IMR-90 (cell line): ENCODE results near the gene CMIP. TPM values are rescaled to one million over a fixed set of nuclear protein-coding genes. Genes with fewer than 3 reads are reported as not detected.

Experiments
- ATAC-seq: fragments of 200-7000 bp; cut with Tn5 transposase; 2 replicates; pipeline ENCODE4 v1.9.1; 2020; ENCODE audit warnings: low read depth, mild to moderate bottlenecking, moderate library complexity
- BruUV-seq: library from RNA; stranded (reverse); fragments of 400-500 nt; replicated peaks from 2 replicates; lab custom pipeline; 2021; lab: Mats Ljungman, UMichigan
- CTCF ChIA-PET: fragments of 300-600 bp; formaldehyde crosslinking; extraction: SDS; loops from one replicate; lab custom pipeline; 2021; ENCODE audit warnings: antibody characterized with exemption; lab: Yijun Ruan, JAX
- POLR2A ChIA-PET: fragments of 300-600 bp; sonication (Branson Sonifier 250); formaldehyde crosslinking; loops from one replicate; lab custom pipeline; 2022; ENCODE audit warnings: antibody characterized with exemption; ENCODE audit not compliant: unreplicated experiment; lab: Charles Lee
- DNase-seq: peaks from one replicate; pipeline ENCODE4 v3.0.0; 2013
- H2AFZ ChIP-seq: replicated peaks from 2 replicates; pipeline ENCODE3; 2013; ENCODE audit warnings: low read length, mild to moderate bottlenecking; ENCODE audit not compliant: poor library complexity
- H2AK5ac ChIP-seq: 2 replicates; pipeline ENCODE4 v1.6.1; 2013; ENCODE audit warnings: low read depth, low read length, inconsistent platforms
- H2AK9ac ChIP-seq: replicated peaks from 2 replicates; pipeline ENCODE3; 2013; ENCODE audit warnings: mild to moderate bottlenecking, low read depth, low read length, moderate library complexity; ENCODE audit not compliant: poor library complexity
- H2BK120ac ChIP-seq: 2 replicates; pipeline ENCODE4 v1.6.1; 2013; ENCODE audit warnings: low read depth, low read length, inconsistent platforms
- H2BK15ac ChIP-seq: 3 replicates; pipeline ENCODE4 v1.6.1; 2013; ENCODE audit warnings: low read depth, low read length, inconsistent platforms
- H2BK20ac ChIP-seq: 2 replicates; pipeline ENCODE4 v1.6.1; 2013; ENCODE audit warnings: low read depth, mild to moderate bottlenecking, inconsistent platforms, low read length, moderate library complexity
- H2BK5ac ChIP-seq: 2 replicates; pipeline ENCODE4 v1.6.1; 2013; ENCODE audit warnings: mild to moderate bottlenecking, low read depth, low read length, inconsistent platforms; ENCODE audit not compliant: poor library complexity, severe bottlenecking
- H3K14ac ChIP-seq: replicated peaks from 2 replicates; pipeline ENCODE4 v1.6.1; 2013; ENCODE audit warnings: low read depth, low read length, inconsistent platforms
- H3K18ac ChIP-seq: 2 replicates; pipeline ENCODE4 v1.6.1; 2013; ENCODE audit warnings: low read depth, low read length, control low read depth
- H3K23ac ChIP-seq: 2 replicates; pipeline ENCODE4 v1.6.1; 2013; ENCODE audit warnings: low read depth, low read length, inconsistent platforms
- H3K27ac ChIP-seq: 2 replicates; pipeline ENCODE4 v1.5.1; 2013; ENCODE audit warnings: mild to moderate bottlenecking, control low read depth, low read length; ENCODE audit not compliant: insufficient read depth
- H3K27me3 ChIP-seq: 2 replicates; pipeline ENCODE4 v1.6.1; 2013; ENCODE audit warnings: low read length; ENCODE audit not compliant: control insufficient read depth, insufficient read depth
- H3K36me3 ChIP-seq: 2 replicates; pipeline ENCODE4 v1.6.1; 2013; ENCODE audit warnings: low read length, mixed read lengths; ENCODE audit not compliant: control insufficient read depth, insufficient read depth
- H3K4ac ChIP-seq: 2 replicates; pipeline ENCODE4 v1.6.1; 2013; ENCODE audit warnings: low read depth, low read length, inconsistent platforms
- H3K4me1 ChIP-seq: 2 replicates; pipeline ENCODE4 v1.6.1; 2013; ENCODE audit warnings: low read length, mixed read lengths; ENCODE audit not compliant: control insufficient read depth, insufficient read depth
- H3K4me2 ChIP-seq: 2 replicates; pipeline ENCODE4 v1.6.1; 2013; ENCODE audit warnings: low read depth, mild to moderate bottlenecking, control low read depth, low read length, moderate library complexity
- H3K4me3 ChIP-seq: 2 replicates; pipeline ENCODE4 v1.5.1; 2013; ENCODE audit warnings: low read depth, mild to moderate bottlenecking, control low read depth, low read length, moderate library complexity; ENCODE audit not compliant: insufficient read depth
- H3K56ac ChIP-seq: 2 replicates; pipeline ENCODE4 v1.6.1; 2013; ENCODE audit warnings: low read length, inconsistent platforms; ENCODE audit not compliant: insufficient read depth; ENCODE audit errors: extremely low read depth
- H3K79me1 ChIP-seq, 2 experiments: 2 replicates each; pipeline ENCODE4 v1.6.1; 2013; ENCODE audit warnings: low read length in 2 of 2, inconsistent platforms in 1 of 2, low read depth in 1 of 2
- H3K9ac ChIP-seq: 2 replicates; pipeline ENCODE4 v1.6.1; 2013; ENCODE audit warnings: low read depth, low read length, control low read depth
- H3K9me1 ChIP-seq: 2 replicates; pipeline ENCODE4 v1.6.1; 2013; ENCODE audit warnings: low read length, inconsistent platforms; ENCODE audit not compliant: insufficient read depth
- H3K9me3 ChIP-seq: 2 replicates; pipeline ENCODE4 v1.6.1; 2013; ENCODE audit warnings: low read length; ENCODE audit not compliant: control insufficient read depth, insufficient read depth
- H4K20me1 ChIP-seq: 2 replicates; pipeline ENCODE4 v1.6.1; 2013; ENCODE audit warnings: low read length, inconsistent platforms; ENCODE audit not compliant: insufficient read depth
- H4K5ac ChIP-seq: 2 replicates; pipeline ENCODE4 v1.6.1; 2013; ENCODE audit warnings: mild to moderate bottlenecking, low read depth, low read length, control low read depth
- H4K8ac ChIP-seq, 2 experiments: 2 replicates each; pipeline ENCODE4 v1.6.1; 2013; ENCODE audit warnings: low read depth in 2 of 2, low read length in 2 of 2, control low read depth in 1 of 2, inconsistent platforms in 1 of 2
- H4K91ac ChIP-seq: 2 replicates; pipeline ENCODE4 v1.6.1; 2013; ENCODE audit warnings: low read depth, low read length, inconsistent platforms; ENCODE audit not compliant: insufficient read depth
- MAFK ChIP-seq: IDR thresholded peaks from 2 replicates; pipeline ENCODE4 v1.6.1; 2012; ENCODE audit warnings: low read depth, low read length, improper control_type of control experiment
- WGBS, 2 experiments: methylation state at CpG; one replicate each; pipeline versions ENCODE4 v1.1.5 to v1.1.7; 2013; ENCODE audit warnings: missing lambda C conversion rate in 2 of 2; ENCODE audit not compliant: insufficient read length in 1 of 2; ENCODE audit errors: extremely low coverage in 2 of 2; 5-methylcytosine and 5-hydroxymethylcytosine counted together
- dilution Hi-C: fragments of 300-500 bp; cut with HindIII; formaldehyde crosslinking; loops from one replicate; pipeline ENCODE4 v1.14.3; 2018; ENCODE audit warnings: low sequenced_read_pairs; ENCODE audit not compliant: unreplicated experiment
- in situ Hi-C: fragments of 300-500 bp; cut with MboI; formaldehyde crosslinking; loops from 3 replicates; pipeline ENCODE4 v1.14.3; 2019; ENCODE audit warnings: low sequenced_read_pairs, inconsistent platforms, mixed read lengths
- intact Hi-C: fragments of 100-400 bp; cut with micrococcal nuclease; formaldehyde crosslinking; loops from 2 replicates; pipeline ENCODE4 v1.10.0; 2022
- polyA plus RNA-seq, 3 experiments: library from polyadenylated mRNA; depleted of rRNA; stranded (reverse); fragments of >200 nt; gene quantifications; 2 replicates each; pipeline ENCODE4 v1.2.3, GENCODE V29; 2012; ENCODE audit warnings: low replicate concordance in 1 of 3
- total RNA-seq: library from RNA; depleted of rRNA; stranded (reverse); fragments of >200 nt; gene quantifications from 2 replicates; pipeline ENCODE4 v1.2.3, GENCODE V29; 2012
- TF ChIP-seq, protein P1 (sequence below): conservative IDR thresholded peaks from 2 replicates; pipeline ENCODE4 v1.5.1; 2012; ENCODE audit warnings: mild to moderate bottlenecking, low read depth, low read length, improper control_type of control experiment

Gene CMIP
- total and polyA plus RNA-seq, 2 of the 4 experiments (the other 2 are of a cell fraction), result 3.2 to 11.6 TPM

DNA sequence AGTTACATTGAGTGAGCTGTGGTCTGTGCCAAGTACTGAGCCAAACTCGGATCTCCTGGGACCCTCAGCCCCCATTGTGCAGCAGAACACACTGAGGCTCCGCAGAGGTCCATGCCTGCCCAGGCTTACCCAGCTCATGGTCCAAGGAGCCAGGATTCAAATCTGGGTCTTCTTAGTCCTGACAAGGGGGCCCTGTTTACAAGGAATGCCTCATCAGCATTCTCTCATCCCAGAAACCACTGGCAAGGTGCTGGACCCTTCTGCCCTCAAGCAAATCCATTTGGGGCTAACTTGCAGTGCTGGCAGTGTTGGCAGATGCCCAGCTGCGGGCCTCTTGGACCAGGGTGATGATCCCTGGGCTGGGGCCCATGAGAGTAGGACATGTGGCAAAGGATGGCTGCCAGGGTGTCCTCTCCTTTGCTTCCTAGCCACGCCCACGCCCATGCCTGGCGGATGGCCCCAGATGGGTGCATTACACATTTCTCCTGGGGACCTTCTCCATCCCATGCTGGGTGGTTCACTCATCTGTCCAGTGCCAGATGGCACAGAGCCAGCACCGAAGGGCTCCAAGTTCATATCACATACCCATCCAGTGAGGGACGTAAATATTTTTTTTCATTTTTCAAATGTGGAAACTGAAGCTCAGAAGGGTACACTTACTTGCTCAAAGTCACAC lies 117.7 kb downstream of the CMIP start:
- Histone ChIP-seq H3K14ac (no peak overlapping the region), H3K27ac (no peak overlapping the region), H3K9me1 (peaks cover 5% of the 10 kb centered on the region), H4K91ac (no peak overlapping the region), H3K4me3 (no peak overlapping the region), H4K5ac (no peak overlapping the region), H4K20me1 (peaks cover 74% of the 10 kb centered on the region), H3K9me3 (no peaks in the 10 kb centered on the region), H3K56ac (no peak overlapping the region), H3K4me2 (no peak overlapping the region), H3K9ac (no peak overlapping the region), H3K23ac (no peak overlapping the region), H3K18ac (no peak overlapping the region), H2BK120ac (no peak overlapping the region), H2AFZ (no peak overlapping the region), H3K4me1 (0 out of 2 replicates have a peak, but pooled peaks cover 2% of the 10 kb centered on the region), H2BK5ac (no peak overlapping the region), H3K79me1 (peaks cover 28 to 57% of the 10 kb centered on the region in 2 experiments), H3K27me3 (no peaks in the 10 kb centered on the region), H3K4ac (no peak overlapping the region), H2AK5ac (no peak overlapping the region), H4K8ac (no peak overlapping the region), H2BK20ac (no peak overlapping the region), H3K36me3 (no peaks in the 10 kb centered on the region), H2BK15ac (no peak overlapping the region), H2AK9ac (no peak overlapping the region)
- DNase-seq, result no peak
- WGBS, 2 experiments, result 74% methylated on average over 4 of the region's 8 CpGs; no CpG with 5 or more reads in 1 of the 2 experiments
- ChIA-PET CTCF (interaction anchor here (1.0 kb wide), 1 partner anchor 22 kb away, joined by 3 read pairs; no protein-coding TSS in a partner anchor), POLR2A (no interaction called here)
- no TSS peak for BruUV-seq
- ATAC-seq, result no peak
- in situ Hi-C loops, result no loop called here
- peak; percentile 69 for TF ChIP-seq MAFK
- TF ChIP-seq, protein P1, sequence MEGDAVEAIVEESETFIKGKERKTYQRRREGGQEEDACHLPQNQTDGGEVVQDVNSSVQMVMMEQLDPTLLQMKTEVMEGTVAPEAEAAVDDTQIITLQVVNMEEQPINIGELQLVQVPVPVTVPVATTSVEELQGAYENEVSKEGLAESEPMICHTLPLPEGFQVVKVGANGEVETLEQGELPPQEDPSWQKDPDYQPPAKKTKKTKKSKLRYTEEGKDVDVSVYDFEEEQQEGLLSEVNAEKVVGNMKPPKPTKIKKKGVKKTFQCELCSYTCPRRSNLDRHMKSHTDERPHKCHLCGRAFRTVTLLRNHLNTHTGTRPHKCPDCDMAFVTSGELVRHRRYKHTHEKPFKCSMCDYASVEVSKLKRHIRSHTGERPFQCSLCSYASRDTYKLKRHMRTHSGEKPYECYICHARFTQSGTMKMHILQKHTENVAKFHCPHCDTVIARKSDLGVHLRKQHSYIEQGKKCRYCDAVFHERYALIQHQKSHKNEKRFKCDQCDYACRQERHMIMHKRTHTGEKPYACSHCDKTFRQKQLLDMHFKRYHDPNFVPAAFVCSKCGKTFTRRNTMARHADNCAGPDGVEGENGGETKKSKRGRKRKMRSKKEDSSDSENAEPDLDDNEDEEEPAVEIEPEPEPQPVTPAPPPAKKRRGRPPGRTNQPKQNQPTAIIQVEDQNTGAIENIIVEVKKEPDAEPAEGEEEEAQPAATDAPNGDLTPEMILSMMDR, result no peak
- intact Hi-C loops, result no loop called here
- dilution Hi-C loops, result no loop called here
